Loucy (cell line): ENCODE data around the gene INSYN1.

ENCODE experiments used
- EZH2phosphoT487 ChIP-seq: fragments of 200-600 bp; IDR thresholded peaks from 2 replicates; pipeline ENCODE4 v1.6.1; 2018; ENCODE audit warnings: antibody characterized with exemption, mild to moderate bottlenecking, moderate library complexity, borderline replicate concordance
- TF ChIP-seq, protein P1 (sequence below): fragments of 200-600 bp; sonication (generic); conservative IDR thresholded peaks from 2 replicates; pipeline ENCODE4 v1.5.1; 2014; ENCODE audit warnings: mild to moderate bottlenecking, antibody characterized with exemption, low read length

DNA sequence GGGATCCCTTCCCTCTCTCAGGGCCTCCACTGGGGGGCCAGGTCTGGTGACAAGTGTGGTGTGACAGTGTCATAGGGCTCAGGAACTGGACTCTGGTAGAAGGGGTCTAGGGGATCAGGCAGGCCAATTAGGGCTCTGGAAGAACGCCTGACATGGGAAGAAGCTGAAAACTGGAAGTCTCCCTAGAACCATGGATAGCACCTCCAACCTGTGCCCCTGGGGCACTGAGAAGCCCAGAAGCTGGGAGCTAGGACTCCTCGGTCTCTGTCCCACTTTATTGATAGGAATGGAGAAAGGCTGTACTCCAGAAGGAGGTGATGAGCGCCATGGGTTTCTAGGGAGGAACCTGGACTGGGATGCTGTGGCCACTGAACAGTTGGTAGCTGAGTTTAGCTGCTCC is 30.7 kb downstream of the INSYN1 start:
- TF ChIP-seq, protein P1, sequence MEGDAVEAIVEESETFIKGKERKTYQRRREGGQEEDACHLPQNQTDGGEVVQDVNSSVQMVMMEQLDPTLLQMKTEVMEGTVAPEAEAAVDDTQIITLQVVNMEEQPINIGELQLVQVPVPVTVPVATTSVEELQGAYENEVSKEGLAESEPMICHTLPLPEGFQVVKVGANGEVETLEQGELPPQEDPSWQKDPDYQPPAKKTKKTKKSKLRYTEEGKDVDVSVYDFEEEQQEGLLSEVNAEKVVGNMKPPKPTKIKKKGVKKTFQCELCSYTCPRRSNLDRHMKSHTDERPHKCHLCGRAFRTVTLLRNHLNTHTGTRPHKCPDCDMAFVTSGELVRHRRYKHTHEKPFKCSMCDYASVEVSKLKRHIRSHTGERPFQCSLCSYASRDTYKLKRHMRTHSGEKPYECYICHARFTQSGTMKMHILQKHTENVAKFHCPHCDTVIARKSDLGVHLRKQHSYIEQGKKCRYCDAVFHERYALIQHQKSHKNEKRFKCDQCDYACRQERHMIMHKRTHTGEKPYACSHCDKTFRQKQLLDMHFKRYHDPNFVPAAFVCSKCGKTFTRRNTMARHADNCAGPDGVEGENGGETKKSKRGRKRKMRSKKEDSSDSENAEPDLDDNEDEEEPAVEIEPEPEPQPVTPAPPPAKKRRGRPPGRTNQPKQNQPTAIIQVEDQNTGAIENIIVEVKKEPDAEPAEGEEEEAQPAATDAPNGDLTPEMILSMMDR: no peak
- TF ChIP-seq EZH2phosphoT487: no peak
